ENCODE measurements around the gene TMEM183A.

Gene TMEM183A

GRCh38 chr1:203065191-203065590, 58.0 kb downstream of the TMEM183A start:
- peaks cover 0 to 4% (median 0%) of the 10 kb centered on the region in 3 donors for H3K36me3 ChIP-seq
- H3K27me3 ChIP-seq: no peaks in the 10 kb centered on the region
- TF ChIP-seq, protein P1, sequence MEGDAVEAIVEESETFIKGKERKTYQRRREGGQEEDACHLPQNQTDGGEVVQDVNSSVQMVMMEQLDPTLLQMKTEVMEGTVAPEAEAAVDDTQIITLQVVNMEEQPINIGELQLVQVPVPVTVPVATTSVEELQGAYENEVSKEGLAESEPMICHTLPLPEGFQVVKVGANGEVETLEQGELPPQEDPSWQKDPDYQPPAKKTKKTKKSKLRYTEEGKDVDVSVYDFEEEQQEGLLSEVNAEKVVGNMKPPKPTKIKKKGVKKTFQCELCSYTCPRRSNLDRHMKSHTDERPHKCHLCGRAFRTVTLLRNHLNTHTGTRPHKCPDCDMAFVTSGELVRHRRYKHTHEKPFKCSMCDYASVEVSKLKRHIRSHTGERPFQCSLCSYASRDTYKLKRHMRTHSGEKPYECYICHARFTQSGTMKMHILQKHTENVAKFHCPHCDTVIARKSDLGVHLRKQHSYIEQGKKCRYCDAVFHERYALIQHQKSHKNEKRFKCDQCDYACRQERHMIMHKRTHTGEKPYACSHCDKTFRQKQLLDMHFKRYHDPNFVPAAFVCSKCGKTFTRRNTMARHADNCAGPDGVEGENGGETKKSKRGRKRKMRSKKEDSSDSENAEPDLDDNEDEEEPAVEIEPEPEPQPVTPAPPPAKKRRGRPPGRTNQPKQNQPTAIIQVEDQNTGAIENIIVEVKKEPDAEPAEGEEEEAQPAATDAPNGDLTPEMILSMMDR (IDR thresholded peaks at IDR 0.05): no peak
- no peaks in the 10 kb centered on the region for H3K9me3 ChIP-seq
- H3K4me1 ChIP-seq: peaks cover 0 to 21% (median 15%) of the 10 kb centered on the region in 4 donors
- intact Hi-C loops (cut with DNase I; ENCODE audit: low total_unique reads): no loop called here
- no peak overlapping the region for H3K27ac ChIP-seq
- H3K4me3 ChIP-seq: no peak overlapping the region
- DNase-seq: no peak

- H3K9me3 ChIP-seq: no peaks in the 10 kb centered on the region
- no peak overlapping the region for H3K27ac ChIP-seq
- H3K36me3 ChIP-seq: peaks cover 0 to 4% (median 0%) of the 10 kb centered on the region in 3 donors
- H3K27me3 ChIP-seq: no peaks in the 10 kb centered on the region
- peaks cover 0 to 21% (median 15%) of the 10 kb centered on the region in 4 donors for H3K4me1 ChIP-seq
- intact Hi-C loops (cut with DNase I; ENCODE audit: low total_unique reads): no loop called here
- TF ChIP-seq, protein P1 (IDR thresholded peaks at IDR 0.05): no peak
- no peak overlapping the region for H3K4me3 ChIP-seq
- no peak for DNase-seq
Measured at GRCh38 chr1:203065986-203066385, 58.8 kb downstream of the TMEM183A start.

- H3K4me1 ChIP-seq: peaks cover 0 to 21% (median 15%) of the 10 kb centered on the region in 4 donors
- H3K4me3 ChIP-seq: no peak overlapping the region
- H3K27me3 ChIP-seq: no peaks in the 10 kb centered on the region
- H3K9me3 ChIP-seq: no peaks in the 10 kb centered on the region
- DNase-seq: no peak
- intact Hi-C loops (cut with DNase I; ENCODE audit: low total_unique reads): no loop called here
- TF ChIP-seq, protein P1 (IDR thresholded peaks at IDR 0.05): no peak
- H3K36me3 ChIP-seq: peaks cover 0 to 4% (median 0%) of the 10 kb centered on the region in 3 donors
- no peak overlapping the region for H3K27ac ChIP-seq
Measured at GRCh38 chr1:203066965-203067364, 59.8 kb downstream of the TMEM183A start.

GRCh38 chr1:203069030-203069747, 62.0 kb downstream of the TMEM183A start:
- TF ChIP-seq, protein P1 (IDR thresholded peaks at IDR 0.05): no peak
- Histone ChIP-seq H3K36me3 (no peaks in the 10 kb centered on the region), H3K27ac (peak overlapping the region; percentile 33 to 59), H3K4me3 (no peak overlapping the region), H3K9me3 (no peaks in the 10 kb centered on the region), H3K4me1 (peaks cover 0 to 21% (median 15%) of the 10 kb centered on the region in 4 donors), H3K27me3 (no peaks in the 10 kb centered on the region)
- intact Hi-C loops (cut with DNase I; ENCODE audit: low total_unique reads): no loop called here
- DNase-seq: no peak

- peak in 1 of 2 donors; percentile 31 for DNase-seq
- intact Hi-C loops (cut with DNase I; ENCODE audit: low total_unique reads): no loop called here
- H3K4me1 ChIP-seq: peaks cover 0 to 21% (median 18%) of the 10 kb centered on the region in 4 donors
Measured at GRCh38 chr1:203072002-203072602, 64.9 kb downstream of the TMEM183A start.

More at GRCh38 chr1:203072002-203072602, 64.9 kb downstream of the TMEM183A start:
- Histone ChIP-seq H3K36me3 (no peaks in the 10 kb centered on the region), H3K4me3 (no peak overlapping the region), H3K27ac (no peak overlapping the region), H3K27me3 (peaks cover 0 to 26% of the 10 kb centered on the region in 2 donors), H3K9me3 (no peaks in the 10 kb centered on the region)
- TF ChIP-seq, protein P1 (IDR thresholded peaks at IDR 0.05): no peak

Measured in tibial artery (tissue), 4 donors.